ENCODE results near the gene TBL1XR1. TPM values are rescaled to one million over a fixed set of nuclear protein-coding genes. Genes with fewer than 3 reads are reported as not detected.
"Not testable (repeated sequence)": the region's sequence is repeated elsewhere in the genome, so short reads cannot be mapped to it uniquely, and the experiment has no call there.

TBL1XR1 gene
- total RNA-seq, 4 donors from 2014 or later, result 56.0 to 90.8 (median 75.6) TPM

- no peak for DNase-seq (ENCODE audit: low spot score in 2 of 2)
- Histone ChIP-seq H3K36me3 (no peaks in the 10 kb centered on the region), H3K9me3 (no peaks in the 10 kb centered on the region), H3K4me3 (no peak overlapping the region), H3K27ac (no peak overlapping the region), H3K27me3 (no peaks in the 10 kb centered on the region), H3K4me1 (peaks cover 26% of the 10 kb centered on the region)
- 69% methylated on average over 6 of the region's 6 CpGs for WGBS
- TF ChIP-seq CTCF (IDR thresholded peaks at IDR 0.05), result no peak
- no peak for TF ChIP-seq EP300 (IDR thresholded peaks at IDR 0.05)
- TF ChIP-seq POLR2AphosphoS5 (IDR thresholded peaks at IDR 0.05), result no peak
Observed at GRCh38 chr3:177141471-177141870, 55.8 kb downstream of the TBL1XR1 start.

GRCh38 chr3:177139220-177139619 lies 58.1 kb downstream of the TBL1XR1 start:
- not testable (repeated sequence) for H3K9me3 ChIP-seq; H3K4me3 ChIP-seq; H3K27ac ChIP-seq; H3K27me3 ChIP-seq; H3K36me3 ChIP-seq; DNase-seq (ENCODE audit: low spot score in 2 of 2)
- 90% methylated on average over 10 of the region's 10 CpGs for WGBS
- H3K4me1 ChIP-seq, result peaks cover 15% of the 10 kb centered on the region

GRCh38 chr3:177137774-177138705 lies 59.2 kb downstream of the TBL1XR1 start:
- TF ChIP-seq POLR2A (IDR thresholded peaks at IDR 0.05) (no peak), EP300 (IDR thresholded peaks at IDR 0.05) (no peak), CTCF (IDR thresholded peaks at IDR 0.05) (no peak), POLR2AphosphoS5 (IDR thresholded peaks at IDR 0.05) (no peak)
- 88% methylated on average over 7 of the region's 7 CpGs for WGBS
- Histone ChIP-seq H3K4me3 (no peak overlapping the region), H3K9me3 (no peaks in the 10 kb centered on the region), H3K27ac (no peak overlapping the region), H3K27me3 (no peaks in the 10 kb centered on the region), H3K4me1 (peaks cover 17% of the 10 kb centered on the region), H3K36me3 (no peaks in the 10 kb centered on the region)
- DNase-seq (ENCODE audit: low spot score in 2 of 2), result no peak

- Histone ChIP-seq H3K27me3 (no peaks in the 10 kb centered on the region), H3K4me1 (peaks cover 10% of the 10 kb centered on the region), H3K4me3 (no peak overlapping the region), H3K27ac (no peak overlapping the region), H3K9me3 (no peaks in the 10 kb centered on the region), H3K36me3 (no peaks in the 10 kb centered on the region)
- DNase-seq (ENCODE audit: low spot score in 2 of 2), result no peak
- WGBS, result 54% methylated on average over 6 of the region's 6 CpGs
- TF ChIP-seq EP300 (IDR thresholded peaks at IDR 0.05) (no peak), CTCF (IDR thresholded peaks at IDR 0.05) (no peak), POLR2AphosphoS5 (IDR thresholded peaks at IDR 0.05) (no peak)
Observed at GRCh38 chr3:177136741-177137140, 60.5 kb downstream of the TBL1XR1 start.

- no peak for DNase-seq (ENCODE audit: low spot score in 2 of 2)
- Histone ChIP-seq H3K4me1 (peaks cover 8% of the 10 kb centered on the region), H3K4me3 (no peak overlapping the region), H3K9me3 (no peaks in the 10 kb centered on the region), H3K36me3 (no peaks in the 10 kb centered on the region), H3K27me3 (no peaks in the 10 kb centered on the region), H3K27ac (no peak overlapping the region)
- TF ChIP-seq CTCF (IDR thresholded peaks at IDR 0.05) (no peak), EP300 (IDR thresholded peaks at IDR 0.05) (no peak), POLR2A (IDR thresholded peaks at IDR 0.05) (no peak), POLR2AphosphoS5 (IDR thresholded peaks at IDR 0.05) (no peak)
- WGBS, result 89% methylated on average over 10 of the region's 10 CpGs
Observed at GRCh38 chr3:177135841-177136492, 61.3 kb downstream of the TBL1XR1 start.
